Pancreas (tissue), 10 donors: Measurements from ENCODE around the gene LLGL2. TPM values are rescaled to one million over a fixed set of nuclear protein-coding genes. Genes with fewer than 3 reads are reported as not detected.

Experiments used
- ATAC-seq, 4 donors: fragments of 200-7000 bp; cut with Tn5 transposase; one replicate each; pipeline versions ENCODE4 v1.8.0 to v1.9.1; 2020; ENCODE audit warnings: mild to moderate bottlenecking in 4 of 4, moderate library complexity in 4 of 4
- DNase-seq, 6 donors: peaks; one replicate each; pipeline ENCODE4 v3.0.0-alpha.2; 2020
- FAIRE-seq: peaks from 2 replicates; lab custom pipeline; 2012; peaks lifted over from hg19 to GRCh38; lab: Jason Lieb, UNC
- H3K27ac ChIP-seq, 4 donors: fragments of 200-600 bp; sonication (generic); 1 replicate in 3 of 4; 2 replicates in 1 of 4; pipeline versions ENCODE4 v1.5.0 to v1.8.0; 2020
- H3K27me3 ChIP-seq, 4 donors: fragments of 200-600 bp; one replicate each; pipeline ENCODE4 v1.8.0; 2021
- H3K36me3 ChIP-seq, 3 donors: fragments of 200-600 bp; sonication (generic) in 1 of 3; one replicate each; pipeline versions ENCODE4 v1.5.0 to v1.8.0; 2020 to 2021
- H3K4me1 ChIP-seq, 3 donors: fragments of 200-600 bp; one replicate each; pipeline ENCODE4 v1.8.0; 2021
- H3K4me3 ChIP-seq, 4 donors: fragments of 200-600 bp; sonication (generic) in 2 of 4; one replicate each; pipeline versions ENCODE4 v1.5.0 to v1.8.0; 2020 to 2021
- H3K9me3 ChIP-seq, 4 donors: fragments of 200-600 bp; one replicate each; pipeline ENCODE4 v1.8.0; 2021
- WGBS, 2 donors: extraction: QIAGEN DNeasy Blood & Tissue Kit; methylation state at CpG; one replicate each; pipeline ENCODE4 v1.1.7; 2013; 5-methylcytosine and 5-hydroxymethylcytosine counted together
- intact Hi-C, 3 donors: fragments of 100-400 bp; cut with DNase I; formaldehyde crosslinking; loops; one replicate each; pipeline versions ENCODE4 v1.11.1 to v1.14.2; 2022
- microRNA-seq, 2 donors: library from miRNA; unstranded; fragments of <30 nt; microRNA quantifications; one replicate each; pipeline versions ENCODE4 to v1.1.0, GENCODE V29; 2019 to 2020
- polyA plus RNA-seq, 2 donors: library from polyadenylated mRNA; stranded (reverse); fragments of 200-250 nt; gene quantifications; one replicate each; pipeline ENCODE4 v1.2.3, GENCODE V29; 2013
- total RNA-seq, 6 donors: library from RNA; stranded (reverse); fragmentation: NEBNext Ultra II Directional in 4 of 6; extraction: Animal tissue kit (Norgen Biotek cat#: 25700) in 4 of 6; gene quantifications; one replicate each; pipeline versions ENCODE4 v1.2.1 to v1.2.4, GENCODE V29; 2021 to 2023
- TF ChIP-seq, protein P1 (sequence below), 4 donors: fragments of 200-600 bp; sonication (generic) in 3 of 4; IDR thresholded peaks; one replicate each; pipeline versions ENCODE4 v1.5.0 to v1.8.0; 2021; ENCODE audit warnings: antibody characterized with exemption in 4 of 4
- donor health status: healthy with polysubstance abuse.
- donor health status: DM: no; HTN: no; CAD: no; lungs with moderate emphysema.
- donor health status: DM: no; HTN: no; CAD: no.
- donor health status: control.
- donor health status: control.
- donor health status: Bipolar disorder and iron deficiency.
- donor health status: DM: yes; HTN: yes; CAD: no.
- donor health status: DM: no; HTN: no; CAD: no.
- donor health status: DM: no; HTN: no; CAD: no.
- donor health status: DM: yes; HTN: yes; CAD: no.

Gene LLGL2
- total and polyA plus RNA-seq, 8 donors = 87.8 to 296 (median 112) TPM

DNA sequence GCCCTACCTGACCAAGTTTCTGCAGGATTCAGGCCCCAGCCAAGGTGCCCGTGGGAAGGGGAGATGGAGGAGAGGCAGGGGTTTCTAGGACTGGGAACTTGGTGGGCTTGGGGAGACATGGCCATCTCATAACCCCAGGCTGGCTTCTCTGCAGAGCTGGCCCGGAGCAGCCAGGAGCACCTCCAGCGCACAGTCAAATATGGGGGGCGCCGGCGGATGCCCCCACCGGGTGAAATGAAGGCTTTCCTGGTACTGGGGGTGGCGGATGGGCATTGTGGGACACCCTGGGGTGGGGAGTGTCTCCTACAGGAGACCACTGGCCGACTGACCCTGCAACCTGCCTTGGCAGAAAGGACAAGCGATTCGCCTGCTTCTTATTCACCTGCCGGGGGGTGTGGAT, 98.5 kb downstream of the LLGL2 start:
- Histone ChIP-seq H3K27ac (no peak overlapping the region), H3K27me3 (no peaks in the 10 kb centered on the region), H3K9me3 (no peaks in the 10 kb centered on the region), H3K4me3 (no peak overlapping the region), H3K36me3 (no peaks in the 10 kb centered on the region), H3K4me1 (no peaks in the 10 kb centered on the region)
- peak in 1 of 6 donors; percentile 39 for DNase-seq
- TF ChIP-seq, protein P1, sequence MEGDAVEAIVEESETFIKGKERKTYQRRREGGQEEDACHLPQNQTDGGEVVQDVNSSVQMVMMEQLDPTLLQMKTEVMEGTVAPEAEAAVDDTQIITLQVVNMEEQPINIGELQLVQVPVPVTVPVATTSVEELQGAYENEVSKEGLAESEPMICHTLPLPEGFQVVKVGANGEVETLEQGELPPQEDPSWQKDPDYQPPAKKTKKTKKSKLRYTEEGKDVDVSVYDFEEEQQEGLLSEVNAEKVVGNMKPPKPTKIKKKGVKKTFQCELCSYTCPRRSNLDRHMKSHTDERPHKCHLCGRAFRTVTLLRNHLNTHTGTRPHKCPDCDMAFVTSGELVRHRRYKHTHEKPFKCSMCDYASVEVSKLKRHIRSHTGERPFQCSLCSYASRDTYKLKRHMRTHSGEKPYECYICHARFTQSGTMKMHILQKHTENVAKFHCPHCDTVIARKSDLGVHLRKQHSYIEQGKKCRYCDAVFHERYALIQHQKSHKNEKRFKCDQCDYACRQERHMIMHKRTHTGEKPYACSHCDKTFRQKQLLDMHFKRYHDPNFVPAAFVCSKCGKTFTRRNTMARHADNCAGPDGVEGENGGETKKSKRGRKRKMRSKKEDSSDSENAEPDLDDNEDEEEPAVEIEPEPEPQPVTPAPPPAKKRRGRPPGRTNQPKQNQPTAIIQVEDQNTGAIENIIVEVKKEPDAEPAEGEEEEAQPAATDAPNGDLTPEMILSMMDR (IDR thresholded peaks at IDR 0.05) = no peak
- FAIRE-seq = no peak
- no peak for ATAC-seq
- intact Hi-C loops = no loop called here
- WGBS, 2 donors = 67 to 81% methylated on average over 12 of the region's 12 CpGs

Small RNA genes lying within 50 kb of the gene (microRNA-seq; reads per million reads assigned to microRNA genes)
- gene MIR6785 = 0.39 to 0.88 reads per million in 2 donors

Other genes with a start within 250 kb of the LLGL2 start
- 10 to 100 TPM in 1 of 6 donors, 1 to 10 TPM in 5; 4.4 to 10.8 (median 6.7) TPM for gene SLC25A19, start 236.3 kb upstream of the LLGL2 start, total RNA-seq
- gene SLC25A19, start 236.3 kb upstream of the LLGL2 start, polyA plus RNA-seq = 1 to 10 TPM; 8.5 to 9.3 TPM
- gene GRB2, start 120.0 kb upstream of the LLGL2 start, total RNA-seq = 10 to 100 TPM; 25.2 to 64.7 (median 36.5) TPM
- 10 to 100 TPM; 18.5 to 24.4 TPM for gene GRB2, start 120.0 kb upstream of the LLGL2 start, polyA plus RNA-seq
- 10 to 100 TPM; 29.9 to 53.3 (median 34.9) TPM for gene TMEM94, start 69.1 kb upstream of the LLGL2 start, total RNA-seq
- gene TMEM94, start 69.1 kb upstream of the LLGL2 start, polyA plus RNA-seq = 10 to 100 TPM; 55.4 to 64.9 TPM
- 10 to 100 TPM; 12.2 to 20.7 (median 13.2) TPM for gene CASKIN2, start 10.2 kb upstream of the LLGL2 start, total RNA-seq
- gene CASKIN2, start 10.2 kb upstream of the LLGL2 start, polyA plus RNA-seq = 10 to 100 TPM; 12.1 to 14.7 TPM
- 10 to 100 TPM; 14.9 to 20.0 (median 19.1) TPM for gene TSEN54, start 9.2 kb upstream of the LLGL2 start, total RNA-seq
- gene TSEN54, start 9.2 kb upstream of the LLGL2 start, polyA plus RNA-seq = 100 to 1,000 TPM in 1 of 2 donors, 10 to 100 TPM in 1; 55.1 to 105 TPM
- gene MYO15B, start 62.1 kb downstream of the LLGL2 start, total RNA-seq = 10 to 100 TPM; 25.9 to 82.0 (median 38.6) TPM
- gene MYO15B, start 62.1 kb downstream of the LLGL2 start, polyA plus RNA-seq = 100 to 1,000 TPM; 307 to 325 TPM
- gene SMIM5, start 107.7 kb downstream of the LLGL2 start, total RNA-seq = 1 to 10 TPM in 1 of 6 donors, under 1 TPM in 5; 0.55 to 1.2 (median 0.82) TPM
- 10 to 100 TPM in 1 of 2 donors, 1 to 10 TPM in 1; 6.3 to 15.3 TPM for gene SMIM5, start 107.7 kb downstream of the LLGL2 start, polyA plus RNA-seq
- 10 to 100 TPM in 4 of 6 donors, 1 to 10 TPM in 2; 8.7 to 29.4 (median 12.8) TPM for gene RECQL5, start 141.5 kb downstream of the LLGL2 start, total RNA-seq
- 10 to 100 TPM; 54.3 to 65.2 TPM for gene RECQL5, start 141.5 kb downstream of the LLGL2 start, polyA plus RNA-seq
- 10 to 100 TPM; 22.4 to 45.3 (median 37.0) TPM for gene SAP30BP, start 141.6 kb downstream of the LLGL2 start, total RNA-seq
- gene SAP30BP, start 141.6 kb downstream of the LLGL2 start, polyA plus RNA-seq = 100 to 1,000 TPM in 1 of 2 donors, 10 to 100 TPM in 1; 81.8 to 106 TPM
- gene ITGB4, start 195.8 kb downstream of the LLGL2 start, total RNA-seq = 10 to 100 TPM; 16.4 to 50.5 (median 20.3) TPM
- 10 to 100 TPM; 23.0 to 25.2 TPM for gene ITGB4, start 195.8 kb downstream of the LLGL2 start, polyA plus RNA-seq
- 10 to 100 TPM; 18.0 to 23.2 (median 19.6) TPM for gene GALK1, start 239.5 kb downstream of the LLGL2 start, total RNA-seq
- 10 to 100 TPM; 25.5 to 29.8 TPM for gene GALK1, start 239.5 kb downstream of the LLGL2 start, polyA plus RNA-seq